OCI-LY1 (cell line): ENCODE measurements around the gene XRCC6.

Experiments
- H2AFZ ChIP-seq: fragments of 200-600 bp; sonication (generic), shearing (Covaris generic); 2 replicates; pipeline ENCODE4 v1.6.0; 2014; ENCODE audit warnings: antibody characterized with exemption, mild to moderate bottlenecking, low read length
- H3F3A ChIP-seq: fragments of 200-600 bp; sonication (generic), shearing (Covaris generic); 2 replicates; pipeline ENCODE4 v1.6.0; 2014; ENCODE audit warnings: mild to moderate bottlenecking, antibody characterized with exemption, low read length, moderate library complexity; ENCODE audit not compliant: insufficient read depth
- H3K27ac ChIP-seq: fragments of 200-600 bp; sonication (generic); 2 replicates; pipeline ENCODE4 v1.5.1; 2014; ENCODE audit warnings: low read length, mixed run types, mild to moderate bottlenecking, low read depth; ENCODE audit not compliant: poor library complexity, severe bottlenecking
- H3K27me3 ChIP-seq: fragments of 200-600 bp; sonication (generic); 2 replicates; pipeline ENCODE4 v1.6.0; 2014; ENCODE audit warnings: antibody characterized with exemption, mild to moderate bottlenecking, low read length, moderate library complexity; ENCODE audit not compliant: insufficient read depth
- H3K36me3 ChIP-seq: fragments of 200-600 bp; sonication (generic); 2 replicates; pipeline ENCODE4 v1.6.1; 2014; ENCODE audit warnings: mild to moderate bottlenecking, antibody characterized with exemption, low read length, moderate library complexity, mixed read lengths; ENCODE audit not compliant: insufficient read depth
- H3K4me1 ChIP-seq: fragments of 200-600 bp; sonication (generic); 2 replicates; pipeline ENCODE4 v1.5.1; 2014; ENCODE audit warnings: mild to moderate bottlenecking, low read length, moderate library complexity; ENCODE audit not compliant: insufficient read depth, severe bottlenecking
- H3K4me2 ChIP-seq: fragments of 200-600 bp; sonication (generic), shearing (Covaris generic); 2 replicates; pipeline ENCODE4 v1.6.1; 2014; ENCODE audit warnings: low read length
- H3K4me3 ChIP-seq: fragments of 200-600 bp; sonication (generic); 2 replicates; pipeline ENCODE4 v1.5.1; 2014; ENCODE audit warnings: low read length, low read depth, mild to moderate bottlenecking, mixed read lengths; ENCODE audit not compliant: poor library complexity, severe bottlenecking
- H3K79me2 ChIP-seq: fragments of 200-600 bp; shearing (Covaris generic); 2 replicates; pipeline ENCODE4 v1.6.1; 2016; ENCODE audit warnings: mixed run types, low read length, mixed read lengths; ENCODE audit not compliant: insufficient read depth
- H3K9ac ChIP-seq: fragments of 200-600 bp; sonication (generic), shearing (Covaris generic); 2 replicates; pipeline ENCODE4 v1.6.1; 2014; ENCODE audit warnings: mild to moderate bottlenecking, low read length, mixed read lengths
- H3K9me2 ChIP-seq: fragments of 200-600 bp; sonication (generic), shearing (Covaris generic); 2 replicates; pipeline ENCODE4 v1.6.1; 2014; ENCODE audit warnings: low read depth, mild to moderate bottlenecking, low read length, mixed read lengths
- H3K9me3 ChIP-seq: fragments of 200-600 bp; shearing (Covaris generic); 2 replicates; pipeline ENCODE4 v1.6.1; 2014; ENCODE audit warnings: low read length, mixed read lengths
- H4K20me1 ChIP-seq: fragments of 200-600 bp; sonication (generic), shearing (Covaris generic); 2 replicates; pipeline ENCODE4 v1.6.0; 2016; ENCODE audit warnings: mild to moderate bottlenecking, low read length; ENCODE audit not compliant: insufficient read depth
- EZH2 ChIP-seq: fragments of 200-600 bp; sonication (generic), shearing (Covaris generic); IDR thresholded peaks from 2 replicates; pipeline ENCODE4 v1.8.0; 2017; ENCODE audit warnings: borderline replicate concordance, mixed run types, mild to moderate bottlenecking, antibody characterized with exemption, low read length, moderate library complexity, mixed read lengths
- TF ChIP-seq, protein P1 (sequence below): fragments of 200-600 bp; sonication (generic), shearing (Covaris generic); IDR thresholded peaks from 2 replicates; pipeline ENCODE4 v1.5.1; 2017; ENCODE audit warnings: mild to moderate bottlenecking, antibody characterized with exemption, low read length, moderate library complexity, mixed read lengths

Gene XRCC6

DNA sequence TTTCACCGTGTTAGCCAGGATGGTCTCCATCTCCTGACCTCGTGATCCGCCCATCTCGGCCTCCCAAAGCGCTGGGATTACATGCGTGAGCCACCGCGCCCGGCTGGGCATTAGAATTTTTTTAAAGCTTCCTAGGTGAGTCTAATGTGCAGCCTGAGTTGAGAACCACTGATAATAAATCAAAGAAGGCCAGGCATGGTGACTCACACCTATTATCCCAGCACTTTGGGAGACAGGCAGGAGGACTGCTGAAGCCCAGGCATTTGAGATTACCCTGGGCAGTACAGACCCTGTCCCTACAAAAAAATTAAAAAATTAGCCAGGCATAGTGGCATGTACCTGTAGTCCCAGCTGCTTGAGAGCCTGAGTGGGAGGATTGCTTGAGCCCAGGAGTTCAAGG, 91.9 kb downstream of the XRCC6 start:
- H3K4me2 ChIP-seq: no peak overlapping the region
- no peak overlapping the region for H2AFZ ChIP-seq
- no peaks in the 10 kb centered on the region for H3K79me2 ChIP-seq
- H3F3A ChIP-seq: no peaks in the 10 kb centered on the region
- H3K36me3 ChIP-seq: no peaks in the 10 kb centered on the region
- H3K4me3 ChIP-seq: no peak overlapping the region
- H3K4me1 ChIP-seq: no peaks in the 10 kb centered on the region
- H4K20me1 ChIP-seq: no peaks in the 10 kb centered on the region
- TF ChIP-seq EZH2: no peak
- TF ChIP-seq, protein P1, sequence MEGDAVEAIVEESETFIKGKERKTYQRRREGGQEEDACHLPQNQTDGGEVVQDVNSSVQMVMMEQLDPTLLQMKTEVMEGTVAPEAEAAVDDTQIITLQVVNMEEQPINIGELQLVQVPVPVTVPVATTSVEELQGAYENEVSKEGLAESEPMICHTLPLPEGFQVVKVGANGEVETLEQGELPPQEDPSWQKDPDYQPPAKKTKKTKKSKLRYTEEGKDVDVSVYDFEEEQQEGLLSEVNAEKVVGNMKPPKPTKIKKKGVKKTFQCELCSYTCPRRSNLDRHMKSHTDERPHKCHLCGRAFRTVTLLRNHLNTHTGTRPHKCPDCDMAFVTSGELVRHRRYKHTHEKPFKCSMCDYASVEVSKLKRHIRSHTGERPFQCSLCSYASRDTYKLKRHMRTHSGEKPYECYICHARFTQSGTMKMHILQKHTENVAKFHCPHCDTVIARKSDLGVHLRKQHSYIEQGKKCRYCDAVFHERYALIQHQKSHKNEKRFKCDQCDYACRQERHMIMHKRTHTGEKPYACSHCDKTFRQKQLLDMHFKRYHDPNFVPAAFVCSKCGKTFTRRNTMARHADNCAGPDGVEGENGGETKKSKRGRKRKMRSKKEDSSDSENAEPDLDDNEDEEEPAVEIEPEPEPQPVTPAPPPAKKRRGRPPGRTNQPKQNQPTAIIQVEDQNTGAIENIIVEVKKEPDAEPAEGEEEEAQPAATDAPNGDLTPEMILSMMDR: no peak
- H3K9me2 ChIP-seq: no peaks in the 10 kb centered on the region
- H3K9me3 ChIP-seq: no peaks in the 10 kb centered on the region
- no peak overlapping the region for H3K27ac ChIP-seq
- no peak overlapping the region for H3K9ac ChIP-seq
- no peaks in the 10 kb centered on the region; the same call in 1 of the 2 replicates for H3K27me3 ChIP-seq
